HEK293T (cell line): ENCODE results near the gene ATP10A.

Source experiments
- ARNT ChIP-seq: fragments of 450-650 bp; IDR thresholded peaks from 2 replicates; pipeline ENCODE4 v1.6.1; 2017; ENCODE audit warnings: mild to moderate bottlenecking
- CTBP1 ChIP-seq: fragments of 450-650 bp; IDR thresholded peaks from 2 replicates; pipeline ENCODE4 v1.6.1; 2016; ENCODE audit warnings: borderline replicate concordance
- FOXM1 ChIP-seq: fragments of 450-650 bp; IDR thresholded peaks from 2 replicates; pipeline ENCODE4 v1.6.1; 2017; ENCODE audit warnings: mild to moderate bottlenecking, borderline replicate concordance
- L3MBTL2 ChIP-seq: fragments of 450-650 bp; conservative IDR thresholded peaks from 2 replicates; pipeline ENCODE4 v1.6.1; 2016; ENCODE audit warnings: mild to moderate bottlenecking
- SP1 ChIP-seq: fragments of 450-650 bp; IDR thresholded peaks from 2 replicates; pipeline ENCODE4 v1.6.1; 2017
- ZNF384 ChIP-seq: fragments of 450-650 bp; IDR thresholded peaks from 2 replicates; pipeline ENCODE4 v1.6.1; 2016

GRCh38 chr15:25803541-25803940 lies 59.6 kb downstream of the ATP10A start:
- TF ChIP-seq SP1 (no peak), ARNT (no peak), FOXM1 (no peak), ZNF384 (no peak), L3MBTL2 (no peak), CTBP1 (no peak)
